IMR-90 (cell line): ENCODE results near the gene NUDT9. TPM values are rescaled to one million over a fixed set of nuclear protein-coding genes. Genes with fewer than 3 reads are reported as not detected.
A peak's percentile ranks its signal among the peaks of the same experiment; 100 is the strongest.

Source experiments
- ATAC-seq: fragments of 200-7000 bp; cut with Tn5 transposase; 2 replicates; pipeline ENCODE4 v1.9.1; 2020; ENCODE audit warnings: low read depth, mild to moderate bottlenecking, moderate library complexity
- BruUV-seq: library from RNA; stranded (reverse); fragments of 400-500 nt; replicated peaks from 2 replicates; lab custom pipeline; 2021; lab: Mats Ljungman, UMichigan
- CTCF ChIA-PET: fragments of 300-600 bp; formaldehyde crosslinking; extraction: SDS; loops from one replicate; lab custom pipeline; 2021; ENCODE audit warnings: antibody characterized with exemption; lab: Yijun Ruan, JAX
- POLR2A ChIA-PET: fragments of 300-600 bp; sonication (Branson Sonifier 250); formaldehyde crosslinking; loops from one replicate; lab custom pipeline; 2022; ENCODE audit warnings: antibody characterized with exemption; ENCODE audit not compliant: unreplicated experiment; lab: Charles Lee
- DNase-seq: peaks from one replicate; pipeline ENCODE4 v3.0.0; 2013
- H2AFZ ChIP-seq: replicated peaks from 2 replicates; pipeline ENCODE3; 2013; ENCODE audit warnings: low read length, mild to moderate bottlenecking; ENCODE audit not compliant: poor library complexity
- H2AK5ac ChIP-seq: 2 replicates; pipeline ENCODE4 v1.6.1; 2013; ENCODE audit warnings: low read depth, low read length, inconsistent platforms
- H2AK9ac ChIP-seq: replicated peaks from 2 replicates; pipeline ENCODE3; 2013; ENCODE audit warnings: mild to moderate bottlenecking, low read depth, low read length, moderate library complexity; ENCODE audit not compliant: poor library complexity
- H2BK120ac ChIP-seq: 2 replicates; pipeline ENCODE4 v1.6.1; 2013; ENCODE audit warnings: low read depth, low read length, inconsistent platforms
- H2BK15ac ChIP-seq: 3 replicates; pipeline ENCODE4 v1.6.1; 2013; ENCODE audit warnings: low read depth, low read length, inconsistent platforms
- H2BK20ac ChIP-seq: 2 replicates; pipeline ENCODE4 v1.6.1; 2013; ENCODE audit warnings: low read depth, mild to moderate bottlenecking, inconsistent platforms, low read length, moderate library complexity
- H2BK5ac ChIP-seq: 2 replicates; pipeline ENCODE4 v1.6.1; 2013; ENCODE audit warnings: mild to moderate bottlenecking, low read depth, low read length, inconsistent platforms; ENCODE audit not compliant: poor library complexity, severe bottlenecking
- H3K14ac ChIP-seq: replicated peaks from 2 replicates; pipeline ENCODE4 v1.6.1; 2013; ENCODE audit warnings: low read depth, low read length, inconsistent platforms
- H3K18ac ChIP-seq: 2 replicates; pipeline ENCODE4 v1.6.1; 2013; ENCODE audit warnings: low read depth, low read length, control low read depth
- H3K23ac ChIP-seq: 2 replicates; pipeline ENCODE4 v1.6.1; 2013; ENCODE audit warnings: low read depth, low read length, inconsistent platforms
- H3K27ac ChIP-seq: 2 replicates; pipeline ENCODE4 v1.5.1; 2013; ENCODE audit warnings: mild to moderate bottlenecking, control low read depth, low read length; ENCODE audit not compliant: insufficient read depth
- H3K27me3 ChIP-seq: 2 replicates; pipeline ENCODE4 v1.6.1; 2013; ENCODE audit warnings: low read length; ENCODE audit not compliant: control insufficient read depth, insufficient read depth
- H3K36me3 ChIP-seq: 2 replicates; pipeline ENCODE4 v1.6.1; 2013; ENCODE audit warnings: low read length, mixed read lengths; ENCODE audit not compliant: control insufficient read depth, insufficient read depth
- H3K4ac ChIP-seq: 2 replicates; pipeline ENCODE4 v1.6.1; 2013; ENCODE audit warnings: low read depth, low read length, inconsistent platforms
- H3K4me1 ChIP-seq: 2 replicates; pipeline ENCODE4 v1.6.1; 2013; ENCODE audit warnings: low read length, mixed read lengths; ENCODE audit not compliant: control insufficient read depth, insufficient read depth
- H3K4me2 ChIP-seq: 2 replicates; pipeline ENCODE4 v1.6.1; 2013; ENCODE audit warnings: low read depth, mild to moderate bottlenecking, control low read depth, low read length, moderate library complexity
- H3K4me3 ChIP-seq: 2 replicates; pipeline ENCODE4 v1.5.1; 2013; ENCODE audit warnings: low read depth, mild to moderate bottlenecking, control low read depth, low read length, moderate library complexity; ENCODE audit not compliant: insufficient read depth
- H3K56ac ChIP-seq: 2 replicates; pipeline ENCODE4 v1.6.1; 2013; ENCODE audit warnings: low read length, inconsistent platforms; ENCODE audit not compliant: insufficient read depth; ENCODE audit errors: extremely low read depth
- H3K79me1 ChIP-seq, 2 experiments: 2 replicates each; pipeline ENCODE4 v1.6.1; 2013; ENCODE audit warnings: low read length in 2 of 2, inconsistent platforms in 1 of 2, low read depth in 1 of 2
- H3K9ac ChIP-seq: 2 replicates; pipeline ENCODE4 v1.6.1; 2013; ENCODE audit warnings: low read depth, low read length, control low read depth
- H3K9me1 ChIP-seq: 2 replicates; pipeline ENCODE4 v1.6.1; 2013; ENCODE audit warnings: low read length, inconsistent platforms; ENCODE audit not compliant: insufficient read depth
- H3K9me3 ChIP-seq: 2 replicates; pipeline ENCODE4 v1.6.1; 2013; ENCODE audit warnings: low read length; ENCODE audit not compliant: control insufficient read depth, insufficient read depth
- H4K20me1 ChIP-seq: 2 replicates; pipeline ENCODE4 v1.6.1; 2013; ENCODE audit warnings: low read length, inconsistent platforms; ENCODE audit not compliant: insufficient read depth
- H4K5ac ChIP-seq: 2 replicates; pipeline ENCODE4 v1.6.1; 2013; ENCODE audit warnings: mild to moderate bottlenecking, low read depth, low read length, control low read depth
- H4K8ac ChIP-seq, 2 experiments: 2 replicates each; pipeline ENCODE4 v1.6.1; 2013; ENCODE audit warnings: low read depth in 2 of 2, low read length in 2 of 2, control low read depth in 1 of 2, inconsistent platforms in 1 of 2
- H4K91ac ChIP-seq: 2 replicates; pipeline ENCODE4 v1.6.1; 2013; ENCODE audit warnings: low read depth, low read length, inconsistent platforms; ENCODE audit not compliant: insufficient read depth
- CEBPB ChIP-seq: IDR thresholded peaks from 2 replicates; pipeline ENCODE4 v1.6.1; 2012; ENCODE audit warnings: low read depth, low read length, improper control_type of control experiment
- MAFK ChIP-seq: IDR thresholded peaks from 2 replicates; pipeline ENCODE4 v1.6.1; 2012; ENCODE audit warnings: low read depth, low read length, improper control_type of control experiment
- MXI1 ChIP-seq: IDR thresholded peaks from 2 replicates; pipeline ENCODE4 v1.6.1; 2012; ENCODE audit warnings: low read depth, mild to moderate bottlenecking, low read length, moderate library complexity, borderline replicate concordance
- RAD21 ChIP-seq: IDR thresholded peaks from 2 replicates; pipeline ENCODE4 v1.6.1; 2012; ENCODE audit warnings: low read length, improper control_type of control experiment
- WGBS, 2 experiments: methylation state at CpG; one replicate each; pipeline versions ENCODE4 v1.1.5 to v1.1.7; 2013; ENCODE audit warnings: missing lambda C conversion rate in 2 of 2; ENCODE audit not compliant: insufficient read length in 1 of 2; ENCODE audit errors: extremely low coverage in 2 of 2; 5-methylcytosine and 5-hydroxymethylcytosine counted together
- dilution Hi-C: fragments of 300-500 bp; cut with HindIII; formaldehyde crosslinking; loops from one replicate; pipeline ENCODE4 v1.14.3; 2018; ENCODE audit warnings: low sequenced_read_pairs; ENCODE audit not compliant: unreplicated experiment
- in situ Hi-C: fragments of 300-500 bp; cut with MboI; formaldehyde crosslinking; loops from 3 replicates; pipeline ENCODE4 v1.14.3; 2019; ENCODE audit warnings: low sequenced_read_pairs, inconsistent platforms, mixed read lengths
- intact Hi-C: fragments of 100-400 bp; cut with micrococcal nuclease; formaldehyde crosslinking; loops from 2 replicates; pipeline ENCODE4 v1.10.0; 2022
- microRNA-seq, 2 experiments: library from miRNA; stranded (forward) in 1 of 2; unstranded in 1 of 2; fragments of 10-50 nt in 1 of 2; fragments of <30 nt in 1 of 2; gene quantifications in 1 of 2; microRNA quantifications in 1 of 2; one replicate each; pipeline versions ENCODE3 to v1.1.0; 2013 to 2020; ENCODE audit not compliant: insufficient read depth in 1 of 2, insufficient read length in 1 of 2, unreplicated experiment in 1 of 2
- polyA plus RNA-seq, 3 experiments: library from polyadenylated mRNA; depleted of rRNA; stranded (reverse); fragments of >200 nt; gene quantifications; 2 replicates each; pipeline ENCODE4 v1.2.3, GENCODE V29; 2012; ENCODE audit warnings: low replicate concordance in 1 of 3
- small RNA-seq, 5 experiments: library from RNA; depleted of rRNA; stranded (forward); fragments of <200 nt; gene quantifications; one replicate each; pipeline ENCODE3, GENCODE V24; 2012
- total RNA-seq: library from RNA; depleted of rRNA; stranded (reverse); fragments of >200 nt; gene quantifications from 2 replicates; pipeline ENCODE4 v1.2.3, GENCODE V29; 2012; rRNA removed

The NUDT9 gene
- total and polyA plus RNA-seq, 2 of the 4 experiments (the other 2 are of a cell fraction), result 10.0 to 23.5 TPM

DNA sequence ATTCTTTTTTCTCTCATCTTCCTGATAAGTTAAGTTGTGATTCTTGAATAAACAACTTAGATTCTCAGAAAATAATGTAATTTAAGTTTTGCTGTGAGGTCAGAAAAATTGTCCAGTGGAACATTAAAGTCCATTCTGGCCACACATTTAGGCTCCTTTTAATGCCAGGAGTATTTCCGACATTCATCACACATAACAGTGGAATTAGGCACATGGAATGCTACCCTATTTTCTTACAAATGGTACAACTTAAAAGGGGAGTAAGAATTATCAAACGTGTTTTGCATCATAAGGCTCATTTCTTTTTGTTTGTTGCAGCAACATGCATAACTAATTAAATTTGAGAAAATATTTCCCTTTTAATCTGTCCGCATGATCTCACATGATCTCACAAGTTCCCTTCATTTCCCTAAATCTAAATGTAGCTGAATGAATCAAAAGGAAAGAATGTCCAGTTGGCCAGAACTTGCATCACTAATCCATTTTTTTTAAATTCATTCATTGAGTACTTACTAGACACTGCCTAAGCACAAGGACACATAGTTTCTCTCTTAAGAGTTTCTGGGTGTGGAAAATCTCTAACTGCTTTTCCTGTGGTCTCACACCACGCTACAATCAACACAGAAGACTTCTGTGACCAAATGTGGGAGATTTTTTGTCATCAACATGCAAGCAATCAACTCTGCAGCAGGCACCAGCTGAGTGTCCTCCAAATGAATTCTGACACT, 84.8 kb downstream of the NUDT9 start:
- peak overlapping the region; percentile 67 for H2BK5ac ChIP-seq
- WGBS, 2 experiments, result no CpG with 5 or more reads among the region's 4 CpGs
- peak overlapping the region; percentile 81 for H4K91ac ChIP-seq
- H3K23ac ChIP-seq, result peak overlapping the region; percentile 94
- H2AFZ ChIP-seq, result peak overlapping the region; percentile 78
- peak overlapping the region; percentile 95 for H2BK20ac ChIP-seq
- H2BK120ac ChIP-seq, result peak overlapping the region; percentile 96
- peaks cover 5% of the 10 kb centered on the region for H3K4me1 ChIP-seq
- BruUV-seq, result no TSS peak
- peak overlapping the region; percentile 20; the same call in 1 of the 2 replicates for H3K4me2 ChIP-seq
- ChIA-PET CTCF (no interaction called here), POLR2A (no interaction called here)
- in situ Hi-C loops (no loop called here), intact Hi-C loops (no loop called here), dilution Hi-C loops (no loop called here)
- peak overlapping the region; percentile 93 for H3K4ac ChIP-seq
- H3K79me1 ChIP-seq, result no peaks in the 10 kb centered on the region
- TF ChIP-seq RAD21, result no peak
- TF ChIP-seq MXI1, result no peak
- peak; percentile 85 for TF ChIP-seq CEBPB
- TF ChIP-seq MAFK, result 0 out of 2 replicates have a peak, but pooled peaks have one; percentile 3
- H4K20me1 ChIP-seq, result no peaks in the 10 kb centered on the region
- H3K9ac ChIP-seq, result no peak overlapping the region
- H2AK5ac ChIP-seq, result peak overlapping the region; percentile 85
- H3K36me3 ChIP-seq, result no peaks in the 10 kb centered on the region
- peak overlapping the region; percentile 86; the same call in 2 of the 3 replicates for H2BK15ac ChIP-seq
- peak overlapping the region; percentile 37 to 80; a peak in 3 of 4 replicates for H4K8ac ChIP-seq
- peak overlapping the region; percentile 43; the same call in 1 of the 2 replicates for H3K56ac ChIP-seq
- H3K27ac ChIP-seq, result peak overlapping the region; percentile 3; the same call in 1 of the 2 replicates
- peak; percentile 85 for DNase-seq
- H3K18ac ChIP-seq, result peak overlapping the region; percentile 17; the same call in 1 of the 2 replicates
- H2AK9ac ChIP-seq, result peak overlapping the region; percentile 22
- ATAC-seq, result peak; percentile 77
- no peaks in the 10 kb centered on the region for H3K27me3 ChIP-seq
- no peaks in the 10 kb centered on the region for H3K9me3 ChIP-seq
- H3K14ac ChIP-seq, result peak overlapping the region; percentile 81
- peaks cover 9% of the 10 kb centered on the region for H3K9me1 ChIP-seq
- peak overlapping the region; percentile 2; the same call in 1 of the 2 replicates for H4K5ac ChIP-seq
- no peak overlapping the region for H3K4me3 ChIP-seq

Small RNA genes within 50 kb of the gene (microRNA-seq; reads per million reads assigned to microRNA genes)
- not detected for gene RN7SL681P (ENCODE audit: insufficient read depth, insufficient read length)

Small RNA genes within 50 kb of the gene (small RNA-seq; reads per million reads assigned to genes)
- gene RN7SL681P, result 0 reads per million in 5 experiments

Other genes with a start within 250 kb of the NUDT9 start
- 9.5 and 18.6 TPM in 2 replicates for gene KLHL8, start 202.0 kb upstream of the NUDT9 start, total RNA-seq
- gene KLHL8, start 202.0 kb upstream of the NUDT9 start, polyA plus RNA-seq (2012; rRNA removed), result 2.3 and 3.1 TPM in 2 replicates
- gene HSD17B13, start 99.7 kb upstream of the NUDT9 start, total RNA-seq, result under 0.01 TPM in 1 of 2 replicates, not detected in the other
- gene HSD17B13, start 99.7 kb upstream of the NUDT9 start, polyA plus RNA-seq (2012; rRNA removed), result not detected in 2 replicates
- gene HSD17B11, start 31.4 kb upstream of the NUDT9 start, total RNA-seq, result 11.3 and 28.6 TPM in 2 replicates
- gene HSD17B11, start 31.4 kb upstream of the NUDT9 start, polyA plus RNA-seq (2012; rRNA removed), result 8.4 and 12.0 TPM in 2 replicates
- gene SPARCL1, start 106.8 kb downstream of the NUDT9 start, total RNA-seq, result not detected in 2 replicates
- not detected in 2 replicates for gene SPARCL1, start 106.8 kb downstream of the NUDT9 start, polyA plus RNA-seq (2012; rRNA removed)
- not detected in 2 replicates for gene DSPP, start 186.0 kb downstream of the NUDT9 start, total RNA-seq
- not detected in 2 replicates for gene DSPP, start 186.0 kb downstream of the NUDT9 start, polyA plus RNA-seq (2012; rRNA removed)
- gene DMP1, start 227.7 kb downstream of the NUDT9 start, total RNA-seq, result not detected in 2 replicates
- not detected in 2 replicates for gene DMP1, start 227.7 kb downstream of the NUDT9 start, polyA plus RNA-seq (2012; rRNA removed)